AG04450 (cell line): ENCODE data around the gene LDB2. TPM values are rescaled to one million over a fixed set of nuclear protein-coding genes. Genes with fewer than 3 reads are reported as not detected.

Source experiments
- CTCF ChIA-PET: fragments of 300-600, 350-600 bp; formaldehyde crosslinking; extraction: SDS; loops from one replicate; lab custom pipeline; 2022; ENCODE audit warnings: antibody characterized with exemption, inconsistent platforms; lab: Charles Lee
- POLR2A ChIA-PET: fragments of 350-600 bp; formaldehyde crosslinking; extraction: SDS; loops from one replicate; lab custom pipeline; 2021; ENCODE audit warnings: antibody characterized with exemption, inconsistent platforms; lab: Yijun Ruan, JAX
- DNase-seq: peaks from one replicate; pipeline ENCODE4 v3.0.0-alpha.2; 2011; ENCODE audit warnings: low read depth, low spot score
- H3K27ac ChIP-seq: one replicate; pipeline ENCODE4 v1.5.1; 2012; ENCODE audit warnings: low read depth, low read length, control low read depth
- H3K27me3 ChIP-seq: one replicate; pipeline ENCODE4 v1.6.0; 2012; ENCODE audit warnings: low read length; ENCODE audit not compliant: control insufficient read depth, insufficient read depth
- H3K4me3 ChIP-seq: 2 replicates; pipeline ENCODE4 v1.5.1; 2011; ENCODE audit warnings: mild to moderate bottlenecking, low read depth, low read length, control low read depth
- H3K9me3 ChIP-seq: 2 replicates; pipeline ENCODE4 v1.5.1; 2012; ENCODE audit warnings: low read length; ENCODE audit not compliant: control insufficient read depth, insufficient read depth
- CTCF ChIP-seq: IDR thresholded peaks from 2 replicates; pipeline ENCODE4 v1.5.1; 2011; ENCODE audit warnings: low read depth, low read length, control low read depth, inconsistent platforms
- polyA plus RNA-seq: library from polyadenylated mRNA; depleted of rRNA; stranded (reverse); fragments of >200 nt; gene quantifications from 2 replicates; pipeline ENCODE4 v1.2.3, GENCODE V29; 2011

The LDB2 gene
- polyA plus RNA-seq, 1 experiment = 180 TPM

- DNase-seq = no peak
- H3K27ac ChIP-seq = no peak overlapping the region
- H3K4me3 ChIP-seq = no peak overlapping the region
- 0 out of 2 replicates have a peak, but pooled peaks cover 3% of the 10 kb centered on the region for H3K9me3 ChIP-seq
- ChIA-PET POLR2A (no interaction called here), CTCF (interaction anchor here (1.1 to 2.3 kb wide), 3 partner anchors 15 to 639 kb away, joined by 3 to 12 read pairs (median 5); no protein-coding TSS in a partner anchor)
- H3K27me3 ChIP-seq = no peaks in the 10 kb centered on the region
- TF ChIP-seq CTCF = no peak
These were observed 89.4 kb downstream of the LDB2 start for GRCh38 chr4:16809064-16809463.

- no peak for TF ChIP-seq CTCF
- H3K9me3 ChIP-seq = 0 out of 2 replicates have a peak, but pooled peaks cover 3% of the 10 kb centered on the region
- DNase-seq = no peak
- H3K27ac ChIP-seq = no peak overlapping the region
- H3K27me3 ChIP-seq = no peaks in the 10 kb centered on the region
- H3K4me3 ChIP-seq = no peak overlapping the region
- POLR2A ChIA-PET = no interaction called here
- CTCF ChIA-PET = interaction anchor here (1.1 to 2.3 kb wide), 2 partner anchors 13 to 517 kb away, joined by 7 to 12 read pairs; no protein-coding TSS in a partner anchor
These were observed 91.1 kb downstream of the LDB2 start for GRCh38 chr4:16807355-16807754.

- ChIA-PET POLR2A (no interaction called here), CTCF (interaction anchor here (0.7 kb wide), 1 partner anchor 10 kb away, joined by 3 read pairs; no protein-coding TSS in a partner anchor)
- no peak overlapping the region for H3K4me3 ChIP-seq
- no peaks in the 10 kb centered on the region for H3K27me3 ChIP-seq
- H3K27ac ChIP-seq = no peak overlapping the region
- peaks cover 8% of the 10 kb centered on the region for H3K9me3 ChIP-seq
- no peak for TF ChIP-seq CTCF
- DNase-seq = no peak
These were observed 93.9 kb downstream of the LDB2 start for GRCh38 chr4:16804581-16804980.

- H3K27ac ChIP-seq = no peak overlapping the region
- no peak for TF ChIP-seq CTCF
- CTCF ChIA-PET = interaction anchor here (0.6 to 1.6 kb wide), 2 partner anchors 8 to 29 kb away, joined by 4 to 7 read pairs; no protein-coding TSS in a partner anchor
- POLR2A ChIA-PET = no interaction called here
- H3K9me3 ChIP-seq = peaks cover 8% of the 10 kb centered on the region
- H3K4me3 ChIP-seq = no peak overlapping the region
- H3K27me3 ChIP-seq = no peaks in the 10 kb centered on the region
- DNase-seq = no peak
These were observed 96.4 kb downstream of the LDB2 start for GRCh38 chr4:16802044-16802443.

GRCh38 chr4:16801356-16801755 lies 97.1 kb downstream of the LDB2 start:
- H3K27ac ChIP-seq = no peak overlapping the region
- no peak for TF ChIP-seq CTCF
- H3K9me3 ChIP-seq = peaks cover 8% of the 10 kb centered on the region
- H3K27me3 ChIP-seq = no peaks in the 10 kb centered on the region
- POLR2A ChIA-PET = interaction anchor here (0.6 kb wide), 1 partner anchor 57 kb away, joined by 3 read pairs; no protein-coding TSS in a partner anchor
- no peak overlapping the region for H3K4me3 ChIP-seq
- CTCF ChIA-PET = interaction anchor here (0.6 kb wide), 1 partner anchor 29 kb away, joined by 4 read pairs; no protein-coding TSS in a partner anchor
- DNase-seq = no peak
